Measurements from ENCODE around the gene NETO2. TPM values are rescaled to one million over a fixed set of nuclear protein-coding genes. Genes with fewer than 3 reads are reported as not detected.

The NETO2 gene
- total RNA-seq, 1 donor from 2014 or later = 50.3 TPM

DNA sequence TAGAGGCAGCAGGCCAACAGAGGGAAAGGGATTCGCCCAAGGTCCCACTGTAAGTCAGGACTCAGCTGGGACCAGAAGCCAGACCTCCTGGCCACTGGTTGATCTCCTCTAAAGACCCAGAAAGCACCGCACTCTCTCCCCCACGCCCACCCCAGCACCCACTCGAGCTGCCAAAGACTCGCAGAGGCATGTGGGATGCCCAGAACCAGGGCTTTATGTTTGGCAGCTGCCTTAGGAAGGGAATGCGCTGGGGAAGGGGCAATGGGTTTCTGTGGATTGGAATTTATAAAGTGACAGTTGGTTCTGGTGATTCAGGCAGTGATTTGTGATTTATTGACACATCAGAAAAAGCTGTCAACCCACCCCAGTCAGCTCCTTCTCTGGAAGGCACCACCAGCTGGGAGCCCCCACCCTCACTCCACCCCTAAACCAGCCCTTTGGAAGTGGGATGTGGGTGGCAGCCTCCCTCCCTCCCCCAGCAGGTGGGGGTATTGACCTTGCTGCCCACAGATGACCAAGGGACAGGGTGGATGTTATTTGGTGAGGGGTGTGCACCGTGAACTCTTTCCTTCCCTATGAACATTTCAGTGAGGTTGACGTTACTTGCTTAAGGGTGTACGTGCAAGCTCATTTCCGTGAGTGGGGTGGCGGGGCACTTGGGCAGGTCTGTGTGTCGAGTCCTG lies 93.7 kb downstream of the NETO2 start:
- no peaks in the 10 kb centered on the region for H3K36me3 Mint-ChIP-seq
- H3K9me3 Mint-ChIP-seq = no peaks in the 10 kb centered on the region
- no peak overlapping the region for H3K4me3 Mint-ChIP-seq
- no peaks in the 10 kb centered on the region for H3K27me3 Mint-ChIP-seq
- no peak overlapping the region for H3K27ac Mint-ChIP-seq
- DNase-seq (ENCODE audit: extremely low spot score, unreplicated experiment) = no peak
- H3K4me1 Mint-ChIP-seq (ENCODE audit: unreplicated experiment) = peaks cover 3% of the 10 kb centered on the region
- TF ChIP-seq, protein P1, sequence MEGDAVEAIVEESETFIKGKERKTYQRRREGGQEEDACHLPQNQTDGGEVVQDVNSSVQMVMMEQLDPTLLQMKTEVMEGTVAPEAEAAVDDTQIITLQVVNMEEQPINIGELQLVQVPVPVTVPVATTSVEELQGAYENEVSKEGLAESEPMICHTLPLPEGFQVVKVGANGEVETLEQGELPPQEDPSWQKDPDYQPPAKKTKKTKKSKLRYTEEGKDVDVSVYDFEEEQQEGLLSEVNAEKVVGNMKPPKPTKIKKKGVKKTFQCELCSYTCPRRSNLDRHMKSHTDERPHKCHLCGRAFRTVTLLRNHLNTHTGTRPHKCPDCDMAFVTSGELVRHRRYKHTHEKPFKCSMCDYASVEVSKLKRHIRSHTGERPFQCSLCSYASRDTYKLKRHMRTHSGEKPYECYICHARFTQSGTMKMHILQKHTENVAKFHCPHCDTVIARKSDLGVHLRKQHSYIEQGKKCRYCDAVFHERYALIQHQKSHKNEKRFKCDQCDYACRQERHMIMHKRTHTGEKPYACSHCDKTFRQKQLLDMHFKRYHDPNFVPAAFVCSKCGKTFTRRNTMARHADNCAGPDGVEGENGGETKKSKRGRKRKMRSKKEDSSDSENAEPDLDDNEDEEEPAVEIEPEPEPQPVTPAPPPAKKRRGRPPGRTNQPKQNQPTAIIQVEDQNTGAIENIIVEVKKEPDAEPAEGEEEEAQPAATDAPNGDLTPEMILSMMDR (conservative IDR thresholded peaks at IDR 0.05) = no peak

DNA sequence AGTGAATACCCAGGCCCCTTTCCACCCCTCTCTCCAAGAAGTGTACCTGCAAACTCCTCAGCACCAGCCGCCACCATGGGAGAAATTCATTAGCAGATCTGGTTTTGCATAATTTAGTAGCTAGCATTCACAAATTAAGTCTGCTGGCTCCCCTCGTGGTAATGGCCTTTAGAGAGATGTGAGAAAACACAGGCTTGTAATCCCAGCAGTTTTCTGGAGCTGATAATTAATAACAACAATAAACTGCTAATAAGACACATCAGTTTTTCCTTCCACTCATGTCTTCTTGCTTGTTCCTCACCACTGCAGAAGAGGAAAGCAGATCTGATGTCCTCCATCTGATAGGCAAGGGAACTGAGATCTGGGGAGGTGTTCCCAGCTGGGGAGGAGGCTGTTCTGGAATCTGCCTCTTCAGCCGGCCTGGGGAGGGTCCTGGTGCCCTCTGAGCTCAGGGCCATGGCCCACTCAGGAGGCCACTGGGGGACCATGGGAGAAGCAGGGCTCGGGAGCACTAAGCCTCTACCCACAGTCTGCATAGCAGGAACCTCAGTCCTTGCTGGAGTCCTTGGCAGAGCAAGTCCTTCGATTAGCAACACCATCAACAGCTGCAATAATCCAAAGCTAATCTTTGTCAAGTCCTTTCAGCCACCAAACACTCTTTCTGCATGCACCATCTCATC lies 96.1 kb downstream of the NETO2 start:
- no peaks in the 10 kb centered on the region for H3K36me3 Mint-ChIP-seq
- H3K4me3 Mint-ChIP-seq = no peak overlapping the region
- TF ChIP-seq, protein P1 (conservative IDR thresholded peaks at IDR 0.05) = no peak
- H3K27me3 Mint-ChIP-seq = no peaks in the 10 kb centered on the region
- DNase-seq (ENCODE audit: extremely low spot score, unreplicated experiment) = no peak
- H3K4me1 Mint-ChIP-seq (ENCODE audit: unreplicated experiment) = peaks cover 6% of the 10 kb centered on the region
- no peak overlapping the region for H3K27ac Mint-ChIP-seq
- H3K9me3 Mint-ChIP-seq = no peaks in the 10 kb centered on the region

DNA sequence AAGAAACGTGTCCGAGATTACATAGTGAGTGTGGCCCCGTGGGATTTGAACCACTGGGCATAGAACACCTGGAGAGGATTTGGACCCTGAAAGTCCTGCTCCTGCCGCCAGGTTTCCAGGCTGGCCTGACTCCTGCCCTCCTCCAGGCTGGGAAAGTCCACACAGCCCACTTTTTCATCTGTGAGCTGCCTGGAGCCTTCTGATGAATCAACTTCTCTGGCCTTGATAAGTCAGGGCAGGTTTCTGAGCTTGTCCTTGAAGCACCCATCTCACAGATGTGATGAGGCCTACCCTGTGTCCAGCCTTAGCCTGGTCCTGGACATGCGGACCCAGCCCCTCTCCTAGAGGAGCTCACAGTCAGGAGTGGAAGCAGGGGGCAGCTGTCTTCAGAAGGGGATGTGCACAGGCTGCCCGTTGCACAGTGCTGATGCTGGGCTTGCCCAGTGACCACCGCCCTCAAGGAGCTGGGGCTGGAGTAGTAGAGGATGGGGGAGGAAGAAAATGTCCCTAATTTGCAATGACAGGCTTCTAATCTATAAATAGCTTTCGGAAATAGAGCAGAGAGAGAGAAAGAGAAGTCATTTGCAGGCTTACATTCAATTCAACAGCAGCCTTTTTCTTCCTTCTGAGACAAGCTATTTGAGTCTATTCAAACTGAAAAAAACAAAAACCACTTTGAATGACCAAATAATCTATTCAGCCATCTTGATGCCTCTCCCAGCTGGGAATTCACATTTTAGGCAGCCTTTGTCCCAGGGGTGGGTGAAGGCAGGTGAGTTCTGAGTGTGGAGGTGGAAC lies 96.8 kb downstream of the NETO2 start:
- TF ChIP-seq, protein P1 (conservative IDR thresholded peaks at IDR 0.05) = no peak
- DNase-seq (ENCODE audit: extremely low spot score, unreplicated experiment) = no peak
- Mint-ChIP-seq H3K27ac (no peak overlapping the region), H3K4me1 (ENCODE audit: unreplicated experiment) (peaks cover 6% of the 10 kb centered on the region), H3K36me3 (no peaks in the 10 kb centered on the region), H3K4me3 (no peak overlapping the region), H3K9me3 (no peaks in the 10 kb centered on the region), H3K27me3 (no peaks in the 10 kb centered on the region)

DNA sequence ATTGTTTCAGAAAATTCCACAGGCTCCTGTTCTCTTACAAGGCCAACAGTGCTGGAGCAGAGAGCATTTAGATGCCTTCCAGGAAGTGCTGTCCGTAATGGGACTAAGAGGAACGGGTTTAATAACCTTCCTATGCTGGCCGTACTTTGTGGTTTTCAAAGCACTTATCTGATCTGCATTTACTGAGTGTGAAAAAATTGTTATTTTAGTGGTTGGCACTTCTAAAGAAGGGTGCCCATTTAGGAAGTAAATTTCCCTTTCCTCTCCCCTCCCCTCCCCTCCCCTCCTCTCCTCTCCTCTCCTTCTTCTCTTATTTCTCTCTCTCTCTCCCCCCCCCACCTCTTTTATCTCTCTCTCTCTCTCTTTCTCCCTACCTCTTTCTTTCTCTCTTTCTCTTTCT lies 98.3 kb downstream of the NETO2 start:
- no peak for DNase-seq (ENCODE audit: extremely low spot score, unreplicated experiment)
- Mint-ChIP-seq H3K36me3 (no peaks in the 10 kb centered on the region), H3K27me3 (no peaks in the 10 kb centered on the region), H3K27ac (no peak overlapping the region), H3K9me3 (no peaks in the 10 kb centered on the region), H3K4me1 (ENCODE audit: unreplicated experiment) (peaks cover 6% of the 10 kb centered on the region), H3K4me3 (no peak overlapping the region)
- TF ChIP-seq, protein P1 (conservative IDR thresholded peaks at IDR 0.05) = no peak

DNA sequence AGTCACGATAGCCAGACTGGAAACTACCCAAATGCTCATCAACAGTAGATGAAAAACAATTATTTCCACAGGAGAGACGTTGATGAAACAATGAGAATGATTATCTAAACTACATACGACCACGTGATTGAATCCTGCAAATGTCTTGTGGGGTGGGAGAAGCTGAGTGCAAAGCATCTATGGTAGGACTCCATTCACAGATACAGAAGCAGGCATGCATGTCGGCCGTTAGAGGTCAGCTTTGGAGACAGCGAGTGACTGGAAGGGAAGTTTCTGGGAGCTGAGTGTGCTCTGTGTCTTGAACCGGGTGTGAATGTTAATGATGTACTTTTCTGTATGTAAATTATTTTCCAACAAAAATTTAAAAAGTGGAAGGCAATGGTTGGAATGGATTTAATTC lies 98.7 kb downstream of the NETO2 start:
- Mint-ChIP-seq H3K9me3 (no peaks in the 10 kb centered on the region), H3K36me3 (no peaks in the 10 kb centered on the region), H3K27ac (no peak overlapping the region), H3K4me3 (no peak overlapping the region), H3K27me3 (no peaks in the 10 kb centered on the region), H3K4me1 (ENCODE audit: unreplicated experiment) (peaks cover 6% of the 10 kb centered on the region)
- no peak for DNase-seq (ENCODE audit: extremely low spot score, unreplicated experiment)
- TF ChIP-seq, protein P1 (conservative IDR thresholded peaks at IDR 0.05) = no peak
